Right atrium auricular region (tissue), 2 donors: ENCODE results near the gene LHFPL2. TPM values are rescaled to one million over a fixed set of nuclear protein-coding genes. Genes with fewer than 3 reads are reported as not detected.

Experiments used
- DNase-seq: peaks from one replicate; pipeline ENCODE4 v3.0.0-alpha.2; 2019; ENCODE audit warnings: low spot score
- H3K27ac ChIP-seq, 2 donors: fragments of 200-600 bp; sonication (generic); 1 replicate in 1 of 2; 2 replicates in 1 of 2; pipeline ENCODE4 v1.5.1; 2016 to 2019
- H3K27me3 ChIP-seq, 2 donors: fragments of 200-600 bp; sonication (generic); one replicate each; pipeline versions ENCODE4 v1.5.1 to v1.6.0; 2017 to 2019
- H3K36me3 ChIP-seq: fragments of 200-600 bp; sonication (generic); one replicate; pipeline ENCODE4 v1.5.1; 2016
- H3K4me1 ChIP-seq, 2 donors: fragments of 200-600 bp; sonication (generic); one replicate each; pipeline versions ENCODE4 v1.5.1 to v1.6.0; 2017 to 2019
- H3K4me3 ChIP-seq, 2 donors: fragments of 200-600 bp; sonication (generic); 1 replicate in 1 of 2; 2 replicates in 1 of 2; pipeline ENCODE4 v1.5.1; 2017 to 2019; ENCODE audit warnings: mild to moderate bottlenecking in 1 of 2, moderate library complexity in 1 of 2
- H3K9me3 ChIP-seq, 2 donors: fragments of 200-600 bp; sonication (generic); one replicate each; pipeline ENCODE4 v1.5.1; 2019
- total RNA-seq, 2 donors: library from RNA; depleted of rRNA; stranded (reverse); fragments of >200 nt; gene quantifications; one replicate each; pipeline ENCODE4 v1.1.0, GENCODE V29; 2016
- TF ChIP-seq, protein P1 (sequence below), 2 donors: fragments of 200-600 bp; sonication (generic); IDR thresholded peaks; one replicate each; pipeline ENCODE4 v1.5.1; 2019; ENCODE audit warnings: antibody characterized with exemption in 2 of 2

LHFPL2 gene
- total RNA-seq, 2 donors from 2014 or later, result 9.9 to 15.9 TPM

DNA sequence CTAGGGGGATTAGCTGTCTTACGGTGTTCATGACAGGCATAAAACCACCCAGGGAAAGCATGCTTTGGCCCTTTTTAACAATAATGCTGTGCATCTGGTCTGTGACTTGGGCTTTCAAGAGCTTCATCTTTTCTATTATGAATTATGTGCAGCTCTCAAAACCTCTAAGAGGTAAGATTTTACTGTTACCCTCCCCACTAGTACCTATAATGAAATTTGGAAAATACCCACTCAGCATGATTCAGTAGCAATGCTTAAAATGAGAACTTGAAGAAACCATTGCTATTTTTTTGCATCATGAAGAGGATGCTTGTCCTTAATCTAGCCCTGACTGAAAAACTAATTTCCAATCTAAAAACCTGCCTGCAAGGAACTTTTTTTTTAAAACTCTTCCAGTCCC, 5.8 kb upstream of the LHFPL2 start:
- TF ChIP-seq, protein P1, sequence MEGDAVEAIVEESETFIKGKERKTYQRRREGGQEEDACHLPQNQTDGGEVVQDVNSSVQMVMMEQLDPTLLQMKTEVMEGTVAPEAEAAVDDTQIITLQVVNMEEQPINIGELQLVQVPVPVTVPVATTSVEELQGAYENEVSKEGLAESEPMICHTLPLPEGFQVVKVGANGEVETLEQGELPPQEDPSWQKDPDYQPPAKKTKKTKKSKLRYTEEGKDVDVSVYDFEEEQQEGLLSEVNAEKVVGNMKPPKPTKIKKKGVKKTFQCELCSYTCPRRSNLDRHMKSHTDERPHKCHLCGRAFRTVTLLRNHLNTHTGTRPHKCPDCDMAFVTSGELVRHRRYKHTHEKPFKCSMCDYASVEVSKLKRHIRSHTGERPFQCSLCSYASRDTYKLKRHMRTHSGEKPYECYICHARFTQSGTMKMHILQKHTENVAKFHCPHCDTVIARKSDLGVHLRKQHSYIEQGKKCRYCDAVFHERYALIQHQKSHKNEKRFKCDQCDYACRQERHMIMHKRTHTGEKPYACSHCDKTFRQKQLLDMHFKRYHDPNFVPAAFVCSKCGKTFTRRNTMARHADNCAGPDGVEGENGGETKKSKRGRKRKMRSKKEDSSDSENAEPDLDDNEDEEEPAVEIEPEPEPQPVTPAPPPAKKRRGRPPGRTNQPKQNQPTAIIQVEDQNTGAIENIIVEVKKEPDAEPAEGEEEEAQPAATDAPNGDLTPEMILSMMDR (IDR thresholded peaks at IDR 0.05), result no peak
- H3K9me3 ChIP-seq, result no peaks in the 10 kb centered on the region
- no peak for DNase-seq
- H3K36me3 ChIP-seq, result no peaks in the 10 kb centered on the region
- H3K4me3 ChIP-seq, result no peak overlapping the region
- H3K27me3 ChIP-seq, result no peaks in the 10 kb centered on the region
- H3K27ac ChIP-seq, result no peak overlapping the region
- peaks cover 0 to 23% of the 10 kb centered on the region in 2 donors for H3K4me1 ChIP-seq

DNA sequence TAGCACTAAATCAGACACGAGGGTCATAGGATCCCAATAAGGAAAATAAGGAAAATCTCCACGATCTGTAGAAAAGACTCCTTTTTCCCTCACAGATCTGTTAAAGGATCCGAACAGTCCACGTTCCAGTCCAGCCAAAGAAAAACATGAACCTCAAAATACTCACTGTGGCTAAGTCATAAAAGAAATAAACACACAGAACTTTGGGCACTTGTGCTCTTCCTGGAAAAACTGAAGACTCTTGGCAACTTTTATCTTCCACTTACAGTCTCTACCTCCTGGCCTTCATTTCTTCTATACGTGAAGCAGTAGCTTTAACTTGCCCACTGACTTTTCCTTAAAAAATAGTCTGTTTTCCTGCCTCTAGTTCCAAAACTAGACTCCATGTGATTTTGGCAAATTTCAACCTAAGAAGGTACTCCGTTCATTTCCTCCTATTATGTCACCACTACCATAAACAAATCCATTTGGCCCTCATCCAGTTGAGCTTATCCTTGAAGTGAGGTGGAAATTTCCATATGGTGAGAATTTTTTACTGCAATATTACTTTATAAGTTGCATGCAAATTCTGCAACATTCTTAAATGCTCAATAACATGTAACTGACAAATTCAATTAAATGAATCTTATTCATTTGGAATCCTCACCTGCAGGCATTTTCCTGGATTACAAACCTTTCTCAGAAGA, 5.3 kb upstream of the LHFPL2 start:
- TF ChIP-seq, protein P1 (IDR thresholded peaks at IDR 0.05), result no peak
- H3K27me3 ChIP-seq, result no peaks in the 10 kb centered on the region
- DNase-seq, result no peak
- peaks cover 0 to 24% of the 10 kb centered on the region in 2 donors for H3K4me1 ChIP-seq
- no peaks in the 10 kb centered on the region for H3K9me3 ChIP-seq
- H3K36me3 ChIP-seq, result no peaks in the 10 kb centered on the region
- no peak overlapping the region for H3K4me3 ChIP-seq
- no peak overlapping the region for H3K27ac ChIP-seq

DNA sequence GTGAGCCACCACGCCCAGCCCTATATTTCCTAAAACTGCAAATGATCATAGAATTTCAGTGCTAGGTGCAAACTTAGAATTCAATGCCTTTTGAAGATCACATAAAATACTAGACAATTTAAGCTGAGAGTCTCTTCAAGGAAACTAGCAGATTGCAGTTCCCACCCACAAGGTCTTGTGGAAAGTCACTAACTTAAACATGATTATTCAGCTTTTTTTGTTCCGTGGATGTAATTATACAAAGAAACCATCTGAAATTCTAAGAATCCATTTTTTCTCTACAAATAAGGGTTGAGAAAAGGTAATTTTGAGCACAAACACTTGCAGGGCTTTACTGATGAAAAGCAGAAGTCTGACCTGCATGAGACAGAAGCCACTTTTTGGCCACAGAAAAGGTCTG, 4.5 kb upstream of the LHFPL2 start:
- no peak overlapping the region for H3K27ac ChIP-seq
- H3K36me3 ChIP-seq, result no peaks in the 10 kb centered on the region
- no peak overlapping the region for H3K4me3 ChIP-seq
- TF ChIP-seq, protein P1 (IDR thresholded peaks at IDR 0.05), result no peak
- no peaks in the 10 kb centered on the region for H3K9me3 ChIP-seq
- H3K27me3 ChIP-seq, result no peaks in the 10 kb centered on the region
- no peak for DNase-seq
- peaks cover 0 to 20% of the 10 kb centered on the region in 2 donors for H3K4me1 ChIP-seq

DNA sequence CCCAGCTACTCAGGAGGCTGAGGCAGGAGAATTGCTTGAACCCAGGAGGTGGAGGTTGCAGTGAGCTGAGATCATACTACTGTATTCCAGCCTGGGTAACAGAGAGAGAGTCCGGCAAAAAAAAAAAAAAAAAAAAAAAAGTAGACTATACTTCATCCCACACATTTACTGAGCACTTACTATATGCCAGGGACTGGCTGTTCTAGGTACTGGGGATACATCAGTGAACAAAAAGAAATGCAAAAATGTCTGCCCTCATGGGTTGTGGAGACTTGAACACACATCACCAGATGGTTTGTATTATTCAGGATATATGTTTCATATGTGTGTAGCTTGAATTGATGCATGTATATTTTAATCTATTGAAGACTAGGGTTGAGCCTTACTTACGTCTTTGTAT, 2.9 kb upstream of the LHFPL2 start:
- TF ChIP-seq, protein P1 (IDR thresholded peaks at IDR 0.05), result no peak
- Histone ChIP-seq H3K27me3 (no peaks in the 10 kb centered on the region), H3K4me3 (no peak overlapping the region), H3K9me3 (no peaks in the 10 kb centered on the region), H3K4me1 (peaks cover 0 to 33% of the 10 kb centered on the region in 2 donors), H3K27ac (no peak overlapping the region), H3K36me3 (no peaks in the 10 kb centered on the region)
- DNase-seq, result no peak

DNA sequence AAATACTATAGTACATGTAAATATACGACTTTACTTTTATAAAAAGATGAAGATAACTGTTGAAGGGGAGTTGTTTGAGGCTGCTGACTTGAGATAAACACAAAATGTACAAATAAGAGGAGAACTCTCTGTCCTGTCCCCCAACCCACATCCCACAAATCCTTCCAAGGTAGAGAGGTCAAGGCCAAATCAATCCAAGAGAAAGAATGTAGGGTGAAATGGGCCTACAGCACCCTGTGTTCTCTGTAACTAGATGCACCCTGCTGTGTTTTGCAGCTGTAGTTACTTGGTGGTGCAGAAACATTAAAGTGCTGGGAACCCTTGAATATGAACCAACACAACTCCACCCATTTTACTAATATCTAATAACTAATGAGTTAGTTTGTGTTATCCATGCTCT, 2.0 kb upstream of the LHFPL2 start:
- Histone ChIP-seq H3K4me3 (no peak overlapping the region), H3K27me3 (no peaks in the 10 kb centered on the region), H3K36me3 (no peaks in the 10 kb centered on the region), H3K4me1 (peaks cover 0 to 33% of the 10 kb centered on the region in 2 donors), H3K27ac (peak overlapping the region in 1 of 2 donors; percentile 93), H3K9me3 (no peaks in the 10 kb centered on the region)
- DNase-seq, result no peak
- TF ChIP-seq, protein P1 (IDR thresholded peaks at IDR 0.05), result no peak
